Measurements from ENCODE around the gene THTPA. TPM values are rescaled to one million over a fixed set of nuclear protein-coding genes. Genes with fewer than 3 reads are reported as not detected.

The THTPA gene
- total RNA-seq, 1 donor from 2014 or later, result 7.7 TPM

GRCh38 chr14:23543403-23543802 lies 12.7 kb upstream of the THTPA start:
- TF ChIP-seq, protein P1, sequence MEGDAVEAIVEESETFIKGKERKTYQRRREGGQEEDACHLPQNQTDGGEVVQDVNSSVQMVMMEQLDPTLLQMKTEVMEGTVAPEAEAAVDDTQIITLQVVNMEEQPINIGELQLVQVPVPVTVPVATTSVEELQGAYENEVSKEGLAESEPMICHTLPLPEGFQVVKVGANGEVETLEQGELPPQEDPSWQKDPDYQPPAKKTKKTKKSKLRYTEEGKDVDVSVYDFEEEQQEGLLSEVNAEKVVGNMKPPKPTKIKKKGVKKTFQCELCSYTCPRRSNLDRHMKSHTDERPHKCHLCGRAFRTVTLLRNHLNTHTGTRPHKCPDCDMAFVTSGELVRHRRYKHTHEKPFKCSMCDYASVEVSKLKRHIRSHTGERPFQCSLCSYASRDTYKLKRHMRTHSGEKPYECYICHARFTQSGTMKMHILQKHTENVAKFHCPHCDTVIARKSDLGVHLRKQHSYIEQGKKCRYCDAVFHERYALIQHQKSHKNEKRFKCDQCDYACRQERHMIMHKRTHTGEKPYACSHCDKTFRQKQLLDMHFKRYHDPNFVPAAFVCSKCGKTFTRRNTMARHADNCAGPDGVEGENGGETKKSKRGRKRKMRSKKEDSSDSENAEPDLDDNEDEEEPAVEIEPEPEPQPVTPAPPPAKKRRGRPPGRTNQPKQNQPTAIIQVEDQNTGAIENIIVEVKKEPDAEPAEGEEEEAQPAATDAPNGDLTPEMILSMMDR (IDR thresholded peaks at IDR 0.05), result no peak
- no peaks in the 10 kb centered on the region for H3K36me3 ChIP-seq
- peaks cover 40% of the 10 kb centered on the region for H3F3A ChIP-seq (ENCODE audit: low read depth)
- H3K79me2 ChIP-seq (ENCODE audit: low read depth), result peaks cover 16% of the 10 kb centered on the region
- DNase-seq (ENCODE audit: low spot score), result no peak
- Mint-ChIP-seq H3K27ac (no peak overlapping the region), H3K36me3 (peaks cover 3% of the 10 kb centered on the region), H3K4me1 (peaks cover 25% of the 10 kb centered on the region), H3K9me3 (no peaks in the 10 kb centered on the region), H3K4me3 (no peak overlapping the region), H3K27me3 (ENCODE audit: insufficient read depth, low read depth) (no peaks in the 10 kb centered on the region)
- no peak overlapping the region for H3K4me2 ChIP-seq
- H3K27ac ChIP-seq, result no peak overlapping the region
- H4K20me1 ChIP-seq (ENCODE audit: low read depth), result peaks cover 10% of the 10 kb centered on the region
- no peak overlapping the region for H2AFZ ChIP-seq (replicated peaks)
- H3K4me3 ChIP-seq, result no peak overlapping the region
- H3K9me3 ChIP-seq (ENCODE audit: low read depth), result no peaks in the 10 kb centered on the region
- H3K27me3 ChIP-seq, result no peaks in the 10 kb centered on the region
- H3K4me1 ChIP-seq, result peaks cover 46% of the 10 kb centered on the region
- H3K9ac ChIP-seq, result no peak overlapping the region

DNA sequence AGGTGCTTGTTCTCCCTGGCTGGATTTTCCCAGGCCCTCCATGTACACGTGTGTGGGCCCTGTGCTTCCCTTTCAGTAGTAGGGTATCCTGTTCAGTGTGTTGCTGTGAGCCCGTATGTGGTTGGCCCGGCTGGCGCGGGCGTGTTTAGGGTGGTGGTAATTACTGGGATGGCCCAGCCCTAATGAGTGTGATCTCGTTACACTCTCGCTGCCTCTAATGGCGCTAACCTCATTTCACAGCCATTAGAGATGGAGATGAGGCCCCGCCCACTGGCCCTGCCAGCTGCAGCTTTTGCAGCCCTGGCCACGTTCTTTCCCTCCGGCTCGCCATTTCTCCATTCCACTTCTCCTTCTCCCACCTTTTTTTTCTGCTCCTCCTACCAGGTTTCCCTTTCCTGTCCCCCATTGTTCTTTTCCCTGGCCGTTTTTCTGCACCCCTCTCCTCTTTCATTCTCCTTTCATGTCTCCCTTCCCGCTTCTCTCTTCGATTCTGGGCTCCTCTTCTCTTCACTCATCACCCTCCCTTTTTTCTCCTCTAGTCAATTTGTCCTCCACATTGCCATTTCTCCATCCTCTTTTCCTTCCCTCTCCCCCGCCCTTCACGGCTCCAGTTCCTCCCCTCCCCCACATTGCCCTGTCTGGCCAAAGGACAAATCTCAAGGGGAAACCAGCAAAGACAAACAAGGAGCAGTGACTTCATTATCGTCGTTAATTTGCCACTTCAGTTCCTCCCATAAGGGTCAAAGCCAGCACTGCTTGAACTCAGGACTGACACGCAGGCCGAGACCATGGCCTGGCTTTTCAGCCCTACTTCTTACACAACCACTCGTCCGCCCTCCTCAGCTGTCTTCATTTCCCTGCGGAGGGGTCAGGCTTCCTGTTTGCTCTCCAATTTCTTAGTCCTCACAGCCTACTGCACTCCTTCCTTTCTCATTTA lies 11.3 kb upstream of the THTPA start:
- Histone ChIP-seq H3K36me3 (no peaks in the 10 kb centered on the region), H3K4me3 (peak overlapping the region; percentile 34), H3K4me2 (peak overlapping the region; percentile 76), H3F3A (ENCODE audit: low read depth) (peaks cover 43% of the 10 kb centered on the region), H3K9me3 (ENCODE audit: low read depth) (no peaks in the 10 kb centered on the region), H3K27ac (no peak overlapping the region), H3K27me3 (no peaks in the 10 kb centered on the region), H4K20me1 (ENCODE audit: low read depth) (peaks cover 20% of the 10 kb centered on the region), H3K79me2 (ENCODE audit: low read depth) (peaks cover 28% of the 10 kb centered on the region), H3K9ac (no peak overlapping the region), H3K4me1 (peaks cover 49% of the 10 kb centered on the region), H2AFZ (replicated peaks) (no peak overlapping the region)
- Mint-ChIP-seq H3K36me3 (peaks cover 3% of the 10 kb centered on the region), H3K4me3 (no peak overlapping the region), H3K27ac (peak overlapping the region; percentile 0), H3K27me3 (ENCODE audit: insufficient read depth, low read depth) (no peaks in the 10 kb centered on the region), H3K4me1 (peaks cover 12% of the 10 kb centered on the region), H3K9me3 (no peaks in the 10 kb centered on the region)
- DNase-seq (ENCODE audit: low spot score), result peak; percentile 81
- TF ChIP-seq EZH2phosphoT487 (IDR thresholded peaks at IDR 0.05), result no peak
- TF ChIP-seq, protein P1 (IDR thresholded peaks at IDR 0.05), result no peak
- TF ChIP-seq EZH2 (IDR thresholded peaks at IDR 0.05), result no peak

- H4K20me1 ChIP-seq (ENCODE audit: low read depth), result peaks cover 20% of the 10 kb centered on the region
- Mint-ChIP-seq H3K9me3 (no peaks in the 10 kb centered on the region), H3K36me3 (peaks cover 3% of the 10 kb centered on the region), H3K27ac (no peak overlapping the region), H3K27me3 (ENCODE audit: insufficient read depth, low read depth) (peaks cover under 1% of the 10 kb centered on the region), H3K4me1 (peaks cover 9% of the 10 kb centered on the region), H3K4me3 (no peak overlapping the region)
- no peak for DNase-seq (ENCODE audit: low spot score)
- no peaks in the 10 kb centered on the region for H3K9me3 ChIP-seq (ENCODE audit: low read depth)
- H3K9ac ChIP-seq, result no peak overlapping the region
- peaks cover 55% of the 10 kb centered on the region for H3K4me1 ChIP-seq
- H3K79me2 ChIP-seq (ENCODE audit: low read depth), result peaks cover 38% of the 10 kb centered on the region
- H3K36me3 ChIP-seq, result no peaks in the 10 kb centered on the region
- H3K27me3 ChIP-seq, result no peaks in the 10 kb centered on the region
- no peak overlapping the region for H2AFZ ChIP-seq (replicated peaks)
- H3K4me3 ChIP-seq, result no peak overlapping the region
- TF ChIP-seq, protein P1 (IDR thresholded peaks at IDR 0.05), result no peak
- TF ChIP-seq EZH2 (IDR thresholded peaks at IDR 0.05) (no peak), EZH2phosphoT487 (IDR thresholded peaks at IDR 0.05) (no peak)
- no peak overlapping the region for H3K27ac ChIP-seq
- peaks cover 38% of the 10 kb centered on the region for H3F3A ChIP-seq (ENCODE audit: low read depth)
- H3K4me2 ChIP-seq, result peak overlapping the region; percentile 76
Measured at GRCh38 chr14:23545740-23546365, 10.2 kb upstream of the THTPA start.

Measured in neural progenitor cell (in vitro differentiated cells).